ENCODE data around the gene CAB39. TPM values are rescaled to one million over a fixed set of nuclear protein-coding genes. Genes with fewer than 3 reads are reported as not detected.
A peak's percentile ranks its signal among the peaks of the same experiment; 100 is the strongest.

The CAB39 gene
- total RNA-seq, 4 donors from 2014 or later = 73.6 to 105 (median 83.9) TPM

GRCh38 chr2:230734247-230735175 lies 21.9 kb downstream of the CAB39 start:
- 92% methylated on average over 11 of the region's 11 CpGs for WGBS
- Histone ChIP-seq H3K27me3 (no peaks in the 10 kb centered on the region), H3K27ac (replicated peaks in 1 of 4) (no peak overlapping the region), H3K4me1 (peaks cover 43 to 88% (median 81%) of the 10 kb centered on the region in 4 donors), H3K36me3 (no peaks in the 10 kb centered on the region), H3K4me3 (no peak overlapping the region), H3K9me3 (no peaks in the 10 kb centered on the region)
- no peak for DNase-seq (ENCODE audit: extremely low spot score)
- TF ChIP-seq CTCF (IDR thresholded peaks at IDR 0.05) (no peak), POLR2A (IDR thresholded peaks at IDR 0.05; ENCODE audit: low read depth) (no peak), POLR2AphosphoS5 (IDR thresholded peaks at IDR 0.05) (no peak), EP300 (IDR thresholded peaks at IDR 0.05) (no peak)
- intact Hi-C loops (cut with DNase I) = no loop called here

- H3K27me3 ChIP-seq = no peaks in the 10 kb centered on the region
- no peaks in the 10 kb centered on the region for H3K9me3 ChIP-seq
- H3K4me3 ChIP-seq = no peak overlapping the region
- H3K4me1 ChIP-seq = peaks cover 43 to 82% (median 78%) of the 10 kb centered on the region in 4 donors
- intact Hi-C loops (cut with DNase I) = no loop called here
- no peak for DNase-seq (ENCODE audit: extremely low spot score)
- WGBS = 85% methylated on average over 2 of the region's 2 CpGs
- peaks cover 0 to 6% (median 0%) of the 10 kb centered on the region in 4 donors for H3K36me3 ChIP-seq
- no peak overlapping the region for H3K27ac ChIP-seq (replicated peaks in 1 of 4)
- TF ChIP-seq POLR2A (IDR thresholded peaks at IDR 0.05; ENCODE audit: low read depth) (no peak), CTCF (IDR thresholded peaks at IDR 0.05) (no peak), EP300 (IDR thresholded peaks at IDR 0.05) (no peak), POLR2AphosphoS5 (IDR thresholded peaks at IDR 0.05) (no peak)
Observed at GRCh38 chr2:230735884-230736283, 23.2 kb downstream of the CAB39 start.

GRCh38 chr2:230737300-230737699 lies 24.7 kb downstream of the CAB39 start:
- intact Hi-C loops (cut with DNase I) = no loop called here
- TF ChIP-seq CTCF (IDR thresholded peaks at IDR 0.05) (no peak), POLR2A (IDR thresholded peaks at IDR 0.05; ENCODE audit: low read depth) (no peak), POLR2AphosphoS5 (IDR thresholded peaks at IDR 0.05) (no peak), EP300 (IDR thresholded peaks at IDR 0.05) (no peak)
- no peak overlapping the region for H3K4me3 ChIP-seq
- H3K9me3 ChIP-seq = no peaks in the 10 kb centered on the region
- peaks cover 0 to 6% (median 0%) of the 10 kb centered on the region in 4 donors for H3K36me3 ChIP-seq
- H3K4me1 ChIP-seq = peaks cover 43 to 73% (median 68%) of the 10 kb centered on the region in 4 donors
- H3K27ac ChIP-seq (replicated peaks in 1 of 4) = peak overlapping the region in 1 of 4 donors; percentile 4
- H3K27me3 ChIP-seq = no peaks in the 10 kb centered on the region
- WGBS = 76% methylated on average over 5 of the region's 5 CpGs
- DNase-seq (ENCODE audit: extremely low spot score) = no peak

GRCh38 chr2:230737791-230738226 lies 25.2 kb downstream of the CAB39 start:
- 41% methylated on average over 6 of the region's 6 CpGs for WGBS
- TF ChIP-seq CTCF (IDR thresholded peaks at IDR 0.05) = no peak
- TF ChIP-seq POLR2AphosphoS5 (IDR thresholded peaks at IDR 0.05) = no peak
- no peak for TF ChIP-seq POLR2A (IDR thresholded peaks at IDR 0.05; ENCODE audit: low read depth)
- TF ChIP-seq EP300 (IDR thresholded peaks at IDR 0.05) = no peak

More at GRCh38 chr2:230737791-230738226, 25.2 kb downstream of the CAB39 start:
- DNase-seq (ENCODE audit: extremely low spot score) = no peak
- no peaks in the 10 kb centered on the region for H3K9me3 ChIP-seq
- peak overlapping the region; percentile 31 to 59 (median 46) for H3K27ac ChIP-seq (replicated peaks in 1 of 4)
- no peaks in the 10 kb centered on the region for H3K27me3 ChIP-seq
- H3K4me3 ChIP-seq = peak overlapping the region in 1 of 4 donors; percentile 0
- intact Hi-C loops (cut with DNase I) = no loop called here
- peaks cover 0 to 6% (median 0%) of the 10 kb centered on the region in 4 donors for H3K36me3 ChIP-seq
- peaks cover 40 to 68% (median 63%) of the 10 kb centered on the region in 4 donors for H3K4me1 ChIP-seq
